H9 (cell line): ENCODE measurements around the gene PPP1R12B. TPM values are rescaled to one million over a fixed set of nuclear protein-coding genes. Genes with fewer than 3 reads are reported as not detected.
"Not testable (repeated sequence)": the region's sequence is repeated elsewhere in the genome, so short reads cannot be mapped to it uniquely, and the experiment has no call there.

Source experiments
- DNase-seq: peaks from one replicate; pipeline ENCODE4 v3.0.0-alpha.2; 2017
- H2AFZ ChIP-seq: one replicate; pipeline ENCODE4 v1.6.1; 2013; ENCODE audit warnings: mild to moderate bottlenecking, low read length, control low read depth, moderate library complexity
- H2AK5ac ChIP-seq: 2 replicates; pipeline ENCODE4 v1.6.1; 2013; ENCODE audit warnings: low read length, control low read depth, mixed read lengths; ENCODE audit not compliant: insufficient read length
- H2BK120ac ChIP-seq: one replicate; pipeline ENCODE4 v1.6.1; 2013; ENCODE audit warnings: low read depth, mild to moderate bottlenecking, low read length, control low read depth, inconsistent platforms; ENCODE audit not compliant: poor library complexity, severe bottlenecking
- H2BK12ac ChIP-seq: 2 replicates; pipeline ENCODE4 v1.6.1; 2013; ENCODE audit warnings: low read length, control low read depth, mixed read lengths, low read depth; ENCODE audit not compliant: insufficient read length
- H2BK15ac ChIP-seq: 2 replicates; pipeline ENCODE4 v1.6.1; 2013; ENCODE audit warnings: low read depth, low read length, control low read depth
- H2BK20ac ChIP-seq: one replicate; pipeline ENCODE4 v1.6.1; 2013; ENCODE audit warnings: low read depth, mild to moderate bottlenecking, low read length, control low read depth, inconsistent platforms; ENCODE audit not compliant: poor library complexity, severe bottlenecking
- H2BK5ac ChIP-seq: 2 replicates; pipeline ENCODE4 v1.6.1; 2013; ENCODE audit warnings: low read length, control low read depth, mixed read lengths; ENCODE audit not compliant: insufficient read length
- H3K14ac ChIP-seq: 2 replicates; pipeline ENCODE4 v1.6.1; 2013; ENCODE audit warnings: low read length, control low read depth; ENCODE audit not compliant: insufficient read depth
- H3K18ac ChIP-seq: 2 replicates; pipeline ENCODE4 v1.6.1; 2013; ENCODE audit warnings: low read depth, mild to moderate bottlenecking, mixed read lengths, low read length, control low read depth; ENCODE audit not compliant: insufficient read length
- H3K23ac ChIP-seq: 2 replicates; pipeline ENCODE4 v1.6.1; 2013; ENCODE audit warnings: low read length, control low read depth, mixed read lengths, low read depth; ENCODE audit not compliant: insufficient read length
- H3K23me2 ChIP-seq: 2 replicates; pipeline ENCODE4 v1.6.1; 2013; ENCODE audit warnings: low read depth, mild to moderate bottlenecking, mixed read lengths, low read length, control low read depth; ENCODE audit not compliant: insufficient read length, poor library complexity, severe bottlenecking
- H3K27ac ChIP-seq: 2 replicates; pipeline ENCODE4 v1.5.1; 2013; ENCODE audit warnings: low read length, control low read depth, mixed read lengths, low read depth; ENCODE audit not compliant: insufficient read length
- H3K27me3 ChIP-seq: 2 replicates; pipeline ENCODE4 v1.6.1; 2013; ENCODE audit warnings: low read length, control low read depth, inconsistent platforms; ENCODE audit not compliant: insufficient read depth
- H3K4ac ChIP-seq: 2 replicates; pipeline ENCODE4 v1.6.1; 2013; ENCODE audit warnings: low read depth, mild to moderate bottlenecking, control low read depth, inconsistent platforms, low read length, moderate library complexity
- H3K4me1 ChIP-seq: 2 replicates; pipeline ENCODE4 v1.6.1; 2013; ENCODE audit warnings: low read length, control low read depth, inconsistent platforms; ENCODE audit not compliant: insufficient read depth
- H3K4me2 ChIP-seq: 2 replicates; pipeline ENCODE4 v1.6.1; 2013; ENCODE audit warnings: low read length, control low read depth, mixed read lengths; ENCODE audit not compliant: insufficient read length, insufficient read depth
- H3K56ac ChIP-seq: 2 replicates; pipeline ENCODE4 v1.6.1; 2013; ENCODE audit warnings: low read depth, mild to moderate bottlenecking, mixed read lengths, low read length, control low read depth; ENCODE audit not compliant: insufficient read length
- H3K79me1 ChIP-seq: 2 replicates; pipeline ENCODE4 v1.6.1; 2013; ENCODE audit warnings: low read depth, mild to moderate bottlenecking, moderate library complexity, low read length, control low read depth, inconsistent platforms; ENCODE audit not compliant: insufficient read depth, poor library complexity, severe bottlenecking
- H3K79me2 ChIP-seq: 2 replicates; pipeline ENCODE4 v1.6.1; 2013; ENCODE audit warnings: low read length, control low read depth, inconsistent platforms; ENCODE audit not compliant: insufficient read depth
- H3K9ac ChIP-seq: 2 replicates; pipeline ENCODE4 v1.6.1; 2013; ENCODE audit warnings: low read length, control low read depth, mixed read lengths; ENCODE audit not compliant: insufficient read length; ENCODE audit errors: extremely low read depth
- H3K9me3 ChIP-seq: one replicate; pipeline ENCODE4 v1.6.1; 2013; ENCODE audit warnings: low read depth, low read length, inconsistent platforms; ENCODE audit not compliant: control insufficient read depth
- H3T11ph ChIP-seq: one replicate; pipeline ENCODE4 v1.6.1; 2013; ENCODE audit warnings: mild to moderate bottlenecking, low read length, control low read depth, inconsistent platforms
- H4K20me1 ChIP-seq: one replicate; pipeline ENCODE4 v1.6.1; 2013; ENCODE audit not compliant: control insufficient read depth, insufficient read length, insufficient read depth
- H4K5ac ChIP-seq: 2 replicates; pipeline ENCODE4 v1.6.1; 2013; ENCODE audit warnings: low read depth, mild to moderate bottlenecking, mixed read lengths, low read length, control low read depth; ENCODE audit not compliant: insufficient read length
- H4K8ac ChIP-seq: replicated peaks from 2 replicates; pipeline ENCODE4 v1.6.1; 2013; ENCODE audit warnings: low read length, control low read depth, mixed read lengths, low read depth; ENCODE audit not compliant: insufficient read length
- H4K91ac ChIP-seq: 2 replicates; pipeline ENCODE4 v1.6.1; 2013; ENCODE audit warnings: low read depth, mild to moderate bottlenecking, moderate library complexity, mixed read lengths, low read length, control low read depth; ENCODE audit not compliant: insufficient read length
- H3K27ac Mint-ChIP-seq, 3 experiments: 2 replicates in 2 of 3; 3 replicates in 1 of 3; pipeline ENCODE4 v1.8.0; 2020 to 2021; ENCODE audit warnings: mixed read lengths in 3 of 3, mild to moderate bottlenecking in 1 of 3, moderate library complexity in 1 of 3
- H3K27me3 Mint-ChIP-seq: 2 replicates; pipeline ENCODE4 v1.8.0; 2021; ENCODE audit warnings: low read depth, mild to moderate bottlenecking, moderate library complexity, mixed read lengths
- H3K36me3 Mint-ChIP-seq, 3 experiments: 2 replicates in 2 of 3; 3 replicates in 1 of 3; pipeline ENCODE4 v1.8.0; 2020 to 2021; ENCODE audit warnings: low read depth in 3 of 3, mixed read lengths in 3 of 3; ENCODE audit not compliant: insufficient read depth in 1 of 3
- H3K4me1 Mint-ChIP-seq, 2 experiments: 2 replicates each; pipeline ENCODE4 v1.8.0; 2020; ENCODE audit warnings: mixed read lengths in 2 of 2
- H3K4me3 Mint-ChIP-seq, 2 experiments: 2 replicates in 1 of 2; 3 replicates in 1 of 2; pipeline ENCODE4 v1.8.0; 2020 to 2021; ENCODE audit warnings: mild to moderate bottlenecking in 2 of 2, mixed read lengths in 2 of 2, moderate library complexity in 1 of 2
- H3K9me3 Mint-ChIP-seq, 2 experiments: 2 replicates in 1 of 2; 3 replicates in 1 of 2; pipeline ENCODE4 v1.8.0; 2020; ENCODE audit warnings: mild to moderate bottlenecking in 2 of 2, mixed read lengths in 2 of 2, moderate library complexity in 1 of 2
- CTCF ChIP-seq: fragments of 200-600 bp; sonication (generic); conservative IDR thresholded peaks from 3 replicates; pipeline ENCODE4 v1.8.0; 2021; ENCODE audit warnings: antibody characterized with exemption, mild to moderate bottlenecking
- WGBS: extraction: QIAGEN DNeasy Blood & Tissue Kit; methylation state at CpG from one replicate; pipeline ENCODE4 v1.1.7; 2013; ENCODE audit warnings: missing lambda C conversion rate, low lambda C conversion rate, mixed read lengths; ENCODE audit not compliant: insufficient read length; ENCODE audit errors: extremely low coverage; 5-methylcytosine and 5-hydroxymethylcytosine counted together
- total RNA-seq: library from RNA; stranded (reverse); gene quantifications from 2 replicates; pipeline ENCODE4 v1.2.1, GENCODE V29; 2021

Gene PPP1R12B
- total RNA-seq, 1 experiment from 2014 or later: 12.9 TPM

- Mint-ChIP-seq H3K9me3 (no peaks in the 10 kb centered on the region), H3K36me3 (no peaks in the 10 kb centered on the region), H3K4me1 (peaks cover 31 to 32% of the 10 kb centered on the region in 2 experiments), H3K27me3 (no peaks in the 10 kb centered on the region; the same call in 1 of the 2 replicates), H3K27ac (no peak overlapping the region), H3K4me3 (no peak overlapping the region)
- peaks cover 4% of the 10 kb centered on the region; the same call in 1 of the 2 replicates for H3K4me1 ChIP-seq
- no peak overlapping the region for H3K23ac ChIP-seq
- H2AFZ ChIP-seq: no peak overlapping the region
- H3K18ac ChIP-seq: no peak overlapping the region
- no peak overlapping the region for H2AK5ac ChIP-seq
- H3T11ph ChIP-seq: no peak overlapping the region
- TF ChIP-seq CTCF: no peak
- no peak overlapping the region for H2BK15ac ChIP-seq
- H3K79me1 ChIP-seq: no peaks in the 10 kb centered on the region
- no peak overlapping the region for H3K4me2 ChIP-seq
- no peak overlapping the region for H3K9ac ChIP-seq
- WGBS: no CpG with 5 or more reads among the region's 7 CpGs
- H4K91ac ChIP-seq: no peak overlapping the region
- H3K56ac ChIP-seq: no peak overlapping the region
- H3K27ac ChIP-seq: no peak overlapping the region
- no peak for DNase-seq
- no peak overlapping the region for H4K5ac ChIP-seq
- no peak overlapping the region for H2BK12ac ChIP-seq
- no peak overlapping the region for H3K14ac ChIP-seq
- no peak overlapping the region for H3K4ac ChIP-seq
- H3K27me3 ChIP-seq: no peaks in the 10 kb centered on the region
- no peaks in the 10 kb centered on the region for H4K20me1 ChIP-seq
- H3K23me2 ChIP-seq: no peaks in the 10 kb centered on the region
- no peaks in the 10 kb centered on the region for H3K9me3 ChIP-seq
- no peaks in the 10 kb centered on the region for H3K79me2 ChIP-seq
- H2BK120ac ChIP-seq: no peak overlapping the region
- no peak overlapping the region for H2BK5ac ChIP-seq
- no peak overlapping the region for H2BK20ac ChIP-seq
- H4K8ac ChIP-seq: no peak overlapping the region
These were observed 274.6 kb downstream of the PPP1R12B start for GRCh38 chr1:202623075-202623474.

GRCh38 chr1:202623476-202623875, 275.0 kb downstream of the PPP1R12B start:
- peaks cover 27 to 29% of the 10 kb centered on the region in 2 experiments for H3K4me1 Mint-ChIP-seq
- H3K4ac ChIP-seq, H3K27me3 Mint-ChIP-seq, H2BK12ac ChIP-seq, H2BK120ac ChIP-seq, H3K79me1 ChIP-seq, H2BK5ac ChIP-seq, H4K91ac ChIP-seq, H3K4me3 Mint-ChIP-seq, H3K9me3 Mint-ChIP-seq, H4K5ac ChIP-seq, H3T11ph ChIP-seq, H3K18ac ChIP-seq, H2AFZ ChIP-seq, H2BK20ac ChIP-seq, H3K27me3 ChIP-seq, H3K4me1 ChIP-seq, H2BK15ac ChIP-seq, H3K23me2 ChIP-seq, DNase-seq, H3K4me2 ChIP-seq, H4K8ac ChIP-seq, H3K14ac ChIP-seq, H3K56ac ChIP-seq, H3K36me3 Mint-ChIP-seq, H2AK5ac ChIP-seq, H3K27ac ChIP-seq, H3K9ac ChIP-seq, H3K79me2 ChIP-seq, H3K9me3 ChIP-seq, H3K23ac ChIP-seq, H4K20me1 ChIP-seq: not testable (repeated sequence)
- WGBS: no CpG with 5 or more reads among the region's 12 CpGs
- H3K27ac Mint-ChIP-seq: peak overlapping the region in 1 of 3 experiments; percentile 65; a peak in 3 of 7 replicates
